ENCODE measurements around the gene RHBDD1. TPM values are rescaled to one million over a fixed set of nuclear protein-coding genes. Genes with fewer than 3 reads are reported as not detected.

The RHBDD1 gene
- total RNA-seq, 1 experiment from 2014 or later = 8.7 TPM

- Histone ChIP-seq H3K4me3 (ENCODE audit: insufficient read depth, low read depth, low read length) (no peak overlapping the region), H3K27me3 (ENCODE audit: control insufficient read depth, insufficient read depth, low read length) (no peaks in the 10 kb centered on the region), H3K36me3 (replicated peaks; ENCODE audit: control insufficient read depth, insufficient read depth, low read length) (peaks cover 7% of the 10 kb centered on the region)
- peak; percentile 29 for DNase-seq
Observed at GRCh38 chr2:226796012-226796839, 39.6 kb upstream of the RHBDD1 start.

GRCh38 chr2:226796840-226797288 is 39.0 kb upstream of the RHBDD1 start:
- peaks cover 7% of the 10 kb centered on the region for H3K36me3 ChIP-seq (replicated peaks; ENCODE audit: control insufficient read depth, insufficient read depth, low read length)
- no peaks in the 10 kb centered on the region for H3K27me3 ChIP-seq (ENCODE audit: control insufficient read depth, insufficient read depth, low read length)
- peak; percentile 66 for DNase-seq
- H3K4me3 ChIP-seq (ENCODE audit: insufficient read depth, low read depth, low read length) = no peak overlapping the region

DNA sequence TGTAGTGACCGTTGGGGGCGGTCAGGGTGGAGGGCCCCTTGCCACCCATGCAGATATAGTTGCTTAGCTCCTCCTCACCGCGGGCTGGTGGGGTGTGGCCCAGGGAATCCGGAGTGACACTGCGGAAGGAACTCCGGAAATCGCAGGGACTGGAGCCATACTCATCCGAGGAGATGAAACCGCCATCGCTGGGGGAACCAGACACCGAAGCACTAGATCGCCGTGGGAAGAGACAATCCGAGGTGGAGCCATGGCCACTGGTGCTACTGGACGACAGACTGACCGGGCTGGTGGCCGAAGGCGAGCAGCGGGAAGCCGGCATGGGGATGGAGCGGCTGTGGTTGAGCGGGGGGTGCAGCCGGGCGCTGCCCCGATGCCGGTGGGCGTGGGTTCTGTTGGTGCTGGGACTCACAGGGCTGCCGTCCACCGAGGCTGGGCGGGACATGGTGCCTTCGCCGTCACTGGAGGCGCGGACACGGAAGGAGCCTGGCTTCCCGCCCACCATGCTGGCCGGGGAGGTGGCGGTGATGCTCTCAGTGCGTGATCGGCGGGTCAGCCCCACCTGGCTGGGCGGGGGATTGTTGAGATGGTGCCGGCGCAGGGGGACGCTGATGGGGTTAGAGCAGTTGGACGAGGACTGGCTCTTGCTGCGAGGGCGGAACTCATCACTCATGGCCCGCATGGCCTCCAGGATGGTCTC is 38.4 kb upstream of the RHBDD1 start:
- Histone ChIP-seq H3K4me3 (ENCODE audit: insufficient read depth, low read depth, low read length) (no peak overlapping the region), H3K27me3 (ENCODE audit: control insufficient read depth, insufficient read depth, low read length) (no peaks in the 10 kb centered on the region), H3K36me3 (replicated peaks; ENCODE audit: control insufficient read depth, insufficient read depth, low read length) (peaks cover 7% of the 10 kb centered on the region)
- DNase-seq = peak; percentile 43

- no peak for DNase-seq
- H3K36me3 ChIP-seq (replicated peaks; ENCODE audit: control insufficient read depth, insufficient read depth, low read length) = peaks cover 7% of the 10 kb centered on the region
- H3K27me3 ChIP-seq (ENCODE audit: control insufficient read depth, insufficient read depth, low read length) = no peaks in the 10 kb centered on the region
- H3K4me3 ChIP-seq (ENCODE audit: insufficient read depth, low read depth, low read length) = peak overlapping the region; percentile 80
Observed at GRCh38 chr2:226797989-226798421, 37.8 kb upstream of the RHBDD1 start.

DNA sequence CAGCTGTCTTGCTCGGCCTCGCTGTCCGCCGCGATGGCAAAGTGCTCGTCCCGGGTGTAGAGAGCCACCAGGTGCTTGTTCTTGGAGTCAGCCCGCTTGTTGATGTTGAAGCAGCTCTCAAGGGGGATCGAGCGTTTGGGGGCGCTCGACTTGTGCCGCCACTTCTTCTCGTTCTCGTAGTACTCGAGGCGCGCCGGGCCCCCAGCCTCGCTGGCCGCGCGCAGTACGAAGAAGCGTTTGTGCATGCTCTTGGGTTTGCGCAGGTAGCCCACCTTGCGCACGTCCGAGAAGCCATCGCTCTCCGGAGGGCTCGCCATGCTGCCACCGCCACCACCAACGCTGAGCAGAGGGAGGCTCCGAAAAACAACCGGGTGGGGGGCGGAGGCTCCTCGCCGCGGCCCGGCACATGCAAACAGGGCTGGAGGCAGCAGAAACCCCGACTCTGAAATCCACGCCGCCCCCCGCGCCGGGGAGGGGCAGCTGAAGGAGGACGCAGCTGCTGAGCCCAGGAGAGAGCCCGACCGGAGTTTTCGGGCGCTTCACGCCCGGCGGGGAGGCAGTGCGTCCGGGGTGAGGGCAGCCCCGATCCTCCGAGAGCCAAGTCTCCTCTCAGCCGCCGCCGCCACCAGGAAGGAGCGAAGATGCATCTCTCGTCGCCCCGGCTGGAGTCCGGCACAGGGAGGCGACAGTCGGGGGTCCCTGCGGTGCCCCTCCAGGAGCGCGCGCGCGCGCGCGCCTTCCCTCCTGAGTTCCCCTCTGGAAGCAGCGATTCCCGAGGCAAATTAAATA is 37.2 kb upstream of the RHBDD1 start:
- Histone ChIP-seq H3K27me3 (ENCODE audit: control insufficient read depth, insufficient read depth, low read length) (no peaks in the 10 kb centered on the region), H3K36me3 (replicated peaks; ENCODE audit: control insufficient read depth, insufficient read depth, low read length) (peaks cover 7% of the 10 kb centered on the region), H3K4me3 (ENCODE audit: insufficient read depth, low read depth, low read length) (peak overlapping the region; percentile 80)
- peak; percentile 79 for DNase-seq

GRCh38 chr2:226799211-226799975 is 36.5 kb upstream of the RHBDD1 start, which contains the start of gene IRS1:
Gene IRS1, minus strand, starts transcription at chr2:226799820. Its CDS starts 1,082 bp downstream, at chr2:226798738.
- H3K4me3 ChIP-seq (ENCODE audit: insufficient read depth, low read depth, low read length) = peak within 1 kb of the TSS; percentile 80
- no peaks in the 10 kb centered on the region for H3K27me3 ChIP-seq (ENCODE audit: control insufficient read depth, insufficient read depth, low read length)
- peaks cover 7% of the 10 kb centered on the region for H3K36me3 ChIP-seq (replicated peaks; ENCODE audit: control insufficient read depth, insufficient read depth, low read length)
- peak; percentile 94 for DNase-seq

GRCh38 chr2:226799976-226800940 is 35.6 kb upstream of the RHBDD1 start:
- Histone ChIP-seq H3K36me3 (replicated peaks; ENCODE audit: control insufficient read depth, insufficient read depth, low read length) (peaks cover 6% of the 10 kb centered on the region), H3K27me3 (ENCODE audit: control insufficient read depth, insufficient read depth, low read length) (no peaks in the 10 kb centered on the region), H3K4me3 (ENCODE audit: insufficient read depth, low read depth, low read length) (peak overlapping the region; percentile 80)
- DNase-seq = no peak

- H3K4me3 ChIP-seq (ENCODE audit: insufficient read depth, low read depth, low read length) = peak overlapping the region; percentile 81
- H3K36me3 ChIP-seq (replicated peaks; ENCODE audit: control insufficient read depth, insufficient read depth, low read length) = peaks cover 4% of the 10 kb centered on the region
- H3K27me3 ChIP-seq (ENCODE audit: control insufficient read depth, insufficient read depth, low read length) = no peaks in the 10 kb centered on the region
- DNase-seq = peak; percentile 94
Observed at GRCh38 chr2:226800941-226801784, 34.7 kb upstream of the RHBDD1 start.

DNA sequence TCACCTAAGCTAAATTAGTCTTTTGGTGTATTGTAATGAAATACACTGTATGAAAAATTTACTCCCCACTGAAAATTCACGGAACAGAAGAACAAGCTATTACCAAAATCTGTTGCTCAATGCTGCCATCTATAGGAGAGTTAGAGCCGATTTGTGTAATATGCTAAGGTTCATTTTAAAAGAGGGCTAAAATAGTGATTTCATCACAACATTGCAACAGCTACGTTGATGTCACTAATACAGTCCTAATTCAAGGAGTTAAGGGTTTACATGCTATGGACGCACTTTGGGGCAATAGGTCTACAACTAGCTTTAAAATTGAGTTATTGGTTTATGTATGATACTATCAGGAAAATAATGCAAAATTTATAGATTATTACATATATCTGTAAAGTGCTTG is 33.3 kb upstream of the RHBDD1 start:
- H3K27me3 ChIP-seq (ENCODE audit: control insufficient read depth, insufficient read depth, low read length) = no peaks in the 10 kb centered on the region
- H3K4me3 ChIP-seq (ENCODE audit: insufficient read depth, low read depth, low read length) = no peak overlapping the region
- no peaks in the 10 kb centered on the region for H3K36me3 ChIP-seq (replicated peaks; ENCODE audit: control insufficient read depth, insufficient read depth, low read length)
- DNase-seq = peak; percentile 54

DNA sequence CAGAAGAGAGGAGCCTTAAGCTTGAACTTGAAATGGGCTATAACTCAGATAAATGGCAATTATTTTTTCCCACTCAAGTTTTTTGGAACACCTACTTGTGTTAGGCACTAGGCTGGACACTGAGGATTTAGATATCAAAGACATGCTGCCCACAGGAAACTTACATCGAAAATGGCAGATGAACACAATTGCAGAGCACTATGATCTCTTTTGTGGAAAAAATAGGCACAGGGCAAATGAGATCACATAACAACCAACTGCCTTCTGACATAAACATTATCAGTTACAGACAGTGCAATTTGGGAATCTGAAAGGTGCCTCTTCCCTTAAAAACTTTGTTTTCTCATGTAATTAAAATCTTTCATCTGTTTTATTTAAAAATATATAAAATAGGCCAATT is 32.4 kb upstream of the RHBDD1 start:
- Histone ChIP-seq H3K4me3 (ENCODE audit: insufficient read depth, low read depth, low read length) (no peak overlapping the region), H3K36me3 (replicated peaks; ENCODE audit: control insufficient read depth, insufficient read depth, low read length) (no peaks in the 10 kb centered on the region), H3K27me3 (ENCODE audit: control insufficient read depth, insufficient read depth, low read length) (no peaks in the 10 kb centered on the region)
- DNase-seq = no peak

- Histone ChIP-seq H3K36me3 (replicated peaks; ENCODE audit: control insufficient read depth, insufficient read depth, low read length) (no peaks in the 10 kb centered on the region), H3K4me3 (ENCODE audit: insufficient read depth, low read depth, low read length) (no peak overlapping the region), H3K27me3 (ENCODE audit: control insufficient read depth, insufficient read depth, low read length) (no peaks in the 10 kb centered on the region)
- peak; percentile 48 for DNase-seq
Observed at GRCh38 chr2:226813148-226813701, 22.6 kb upstream of the RHBDD1 start.

GRCh38 chr2:226818930-226819329 is 16.9 kb upstream of the RHBDD1 start:
- no peaks in the 10 kb centered on the region for H3K27me3 ChIP-seq (ENCODE audit: control insufficient read depth, insufficient read depth, low read length)
- no peak overlapping the region for H3K4me3 ChIP-seq (ENCODE audit: insufficient read depth, low read depth, low read length)
- H3K36me3 ChIP-seq (replicated peaks; ENCODE audit: control insufficient read depth, insufficient read depth, low read length) = no peaks in the 10 kb centered on the region
- no peak for DNase-seq
